Fibroblast of pulmonary artery (primary cell): ENCODE data around the gene DYNC1LI2.
"Not testable (repeated sequence)": the region's sequence is repeated elsewhere in the genome, so short reads cannot be mapped to it uniquely, and the experiment has no call there.

Source experiments
- DNase-seq: peaks from one replicate; pipeline ENCODE4 v3.0.0-alpha.2; 2010; ENCODE audit warnings: low read depth
- H3K4me3 ChIP-seq: replicated peaks from 2 replicates; pipeline ENCODE4 v1.5.1; 2011; ENCODE audit warnings: low read depth, mild to moderate bottlenecking, control low read depth, low read length, moderate library complexity
- CTCF ChIP-seq: IDR thresholded peaks from 2 replicates; pipeline ENCODE4 v1.5.1; 2011; ENCODE audit warnings: mild to moderate bottlenecking, control low read depth, low read length, inconsistent platforms; ENCODE audit errors: missing control alignments

DYNC1LI2 gene

DNA sequence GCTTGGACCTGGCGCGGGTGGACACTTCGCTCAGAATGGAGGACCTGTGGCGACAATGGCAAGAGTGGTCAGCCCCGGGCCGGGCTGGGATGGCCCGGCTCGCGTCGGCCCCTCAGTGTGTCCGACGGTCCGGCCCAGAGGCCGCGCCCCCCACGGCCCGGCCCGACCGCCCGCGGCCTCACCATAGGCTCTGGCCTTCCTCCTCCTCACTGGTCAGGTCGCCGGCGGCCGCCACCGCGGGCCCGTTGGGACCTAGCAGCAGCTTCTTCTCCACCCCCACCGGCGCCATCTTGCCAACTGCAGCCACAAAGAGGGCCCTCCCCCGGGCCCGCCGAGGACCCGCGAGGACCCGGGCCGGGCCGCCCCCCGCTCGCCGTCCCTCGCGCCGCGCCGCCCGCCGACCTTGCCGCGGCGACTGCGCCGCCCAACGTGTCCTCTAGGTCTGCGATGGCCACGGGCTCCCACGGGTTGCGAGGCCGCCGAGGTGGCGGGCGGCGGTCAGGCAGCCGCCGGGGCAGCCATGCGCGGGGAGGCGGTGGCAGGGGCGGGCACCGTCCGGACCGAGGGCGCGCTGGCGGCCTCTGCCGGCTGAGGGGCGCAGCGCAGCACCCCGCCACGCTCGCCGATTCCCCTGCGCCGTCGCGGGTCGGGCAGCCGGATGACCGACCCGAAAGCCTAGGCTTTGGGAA lies at the start of gene DYNC1LI2:
DYNC1LI2 (minus strand) TSS at position 307 of the 689 bp plus-strand sequence; CDS start at position 289, 18 bp downstream.
- peak within 1 kb of the TSS; percentile 91 for H3K4me3 ChIP-seq
- peak; percentile 30 for TF ChIP-seq CTCF
- peak; percentile 71 for DNase-seq

DNA sequence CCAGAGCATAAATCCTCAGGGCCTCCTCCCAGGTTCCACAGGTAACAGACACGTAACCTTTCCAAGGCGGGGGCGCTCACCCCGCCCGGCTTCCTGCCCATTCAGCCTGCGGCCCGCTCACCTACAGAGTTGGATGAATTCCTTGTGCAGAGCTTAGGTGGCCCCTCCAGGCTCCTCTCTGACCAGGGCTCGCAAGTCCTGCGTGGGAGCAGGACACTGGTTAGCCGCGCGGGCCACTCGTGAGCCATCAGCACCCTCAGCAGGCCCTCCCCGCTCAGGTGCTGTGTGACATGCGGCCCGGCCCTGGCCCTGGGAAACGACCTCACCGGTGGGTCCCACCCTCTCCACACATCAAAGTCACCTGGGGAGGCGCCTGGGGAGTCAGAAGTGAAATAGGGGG lies 49.4 kb upstream of the DYNC1LI2 start:
- TF ChIP-seq CTCF = no peak
- no peak for DNase-seq
- H3K4me3 ChIP-seq = no peak overlapping the region

- TF ChIP-seq CTCF = no peak
- H3K4me3 ChIP-seq = no peak overlapping the region
- DNase-seq = peak; percentile 18
Observed at GRCh38 chr16:66798161-66798560, 46.8 kb upstream of the DYNC1LI2 start.

GRCh38 chr16:66793984-66794383 lies 42.6 kb upstream of the DYNC1LI2 start:
- DNase-seq = not testable (repeated sequence)

GRCh38 chr16:66790130-66790733 lies 38.8 kb upstream of the DYNC1LI2 start:
- H3K4me3 ChIP-seq = no peak overlapping the region
- no peak for TF ChIP-seq CTCF
- DNase-seq = no peak

More at GRCh38 chr16:66793984-66794383, 42.6 kb upstream of the DYNC1LI2 start:
- not testable (repeated sequence) for H3K4me3 ChIP-seq

- no peak overlapping the region for H3K4me3 ChIP-seq
- no peak for DNase-seq
- TF ChIP-seq CTCF = no peak
Observed at GRCh38 chr16:66787427-66787826, 36.0 kb upstream of the DYNC1LI2 start.

GRCh38 chr16:66786551-66786950 lies 35.1 kb upstream of the DYNC1LI2 start:
- no peak overlapping the region for H3K4me3 ChIP-seq
- no peak for TF ChIP-seq CTCF
- DNase-seq = no peak
